HL-60 (cell line): Measurements from ENCODE around the gene PSMB7.

Experiments used
- DNase-seq, 2 experiments: peaks; one replicate each; pipeline ENCODE4 v3.0.0-alpha.2; 2010 to 2020; ENCODE audit warnings: low read depth in 1 of 2, low spot score in 1 of 2
- H3K27ac ChIP-seq: fragments of 250-450 bp; sonication (Bioruptor Pico); replicated peaks from 2 replicates; pipeline ENCODE4 v1.5.1; 2020; ENCODE audit warnings: mild to moderate bottlenecking, moderate library complexity
- H3K27me3 ChIP-seq: fragments of 250-450 bp; sonication (Bioruptor Pico); 2 replicates; pipeline ENCODE4 v1.5.1; 2021; ENCODE audit warnings: mild to moderate bottlenecking, moderate library complexity; ENCODE audit not compliant: insufficient read depth, poor library complexity, severe bottlenecking
- H3K4me3 ChIP-seq: replicated peaks from 2 replicates; pipeline ENCODE4 v1.5.1; 2011; ENCODE audit warnings: mild to moderate bottlenecking, control low read depth, low read length; ENCODE audit not compliant: insufficient read depth
- CTCF ChIP-seq: IDR thresholded peaks from one replicate; pipeline ENCODE4 v1.5.1; 2011; ENCODE audit warnings: low read length, control low read depth, inconsistent platforms; ENCODE audit not compliant: insufficient read depth
- GABPA ChIP-seq: IDR thresholded peaks from 2 replicates; pipeline ENCODE4 v1.6.1; 2012; ENCODE audit warnings: low read depth
- POLR2AphosphoS5 ChIP-seq: IDR thresholded peaks from 2 replicates; pipeline ENCODE4 v1.6.1; 2012; ENCODE audit warnings: low read depth
- REST ChIP-seq: IDR thresholded peaks from 2 replicates; pipeline ENCODE4 v1.6.1; 2012; ENCODE audit warnings: low read depth; ENCODE audit not compliant: insufficient replicate concordance
- SPI1 ChIP-seq: IDR thresholded peaks from 2 replicates; pipeline ENCODE4 v1.6.1; 2012; ENCODE audit warnings: low read depth, mild to moderate bottlenecking, borderline replicate concordance

Gene PSMB7

GRCh38 chr9:124399323-124399967, 15.8 kb downstream of the PSMB7 start:
- DNase-seq: peak in 1 of 2 experiments; percentile 55
- TF ChIP-seq CTCF (no peak), POLR2AphosphoS5 (no peak; the same call in 1 of the 2 replicates), REST (no peak), GABPA (no peak), SPI1 (no peak)
- H3K27ac ChIP-seq: peak overlapping the region; percentile 66
- H3K27me3 ChIP-seq: no peaks in the 10 kb centered on the region
- H3K4me3 ChIP-seq: no peak overlapping the region

- TF ChIP-seq REST (no peak), CTCF (no peak), POLR2AphosphoS5 (no peak), GABPA (no peak), SPI1 (no peak)
- no peaks in the 10 kb centered on the region for H3K27me3 ChIP-seq
- no peak overlapping the region for H3K4me3 ChIP-seq
- H3K27ac ChIP-seq: no peak overlapping the region; the same call in 1 of the 2 replicates
- DNase-seq: no peak
These were observed 16.9 kb downstream of the PSMB7 start for GRCh38 chr9:124398191-124398935.

GRCh38 chr9:124395826-124396225, 19.4 kb downstream of the PSMB7 start:
- Histone ChIP-seq H3K4me3 (no peak overlapping the region), H3K27ac (peak overlapping the region; percentile 98), H3K27me3 (no peaks in the 10 kb centered on the region)
- DNase-seq: no peak
- TF ChIP-seq REST (no peak), SPI1 (no peak), CTCF (no peak), POLR2AphosphoS5 (no peak), GABPA (no peak)
